HCT116 (cell line): ENCODE data around the gene ZNF683. TPM values are rescaled to one million over a fixed set of nuclear protein-coding genes. Genes with fewer than 3 reads are reported as not detected.
"Not testable (repeated sequence)": the region's sequence is repeated elsewhere in the genome, so short reads cannot be mapped to it uniquely, and the experiment has no call there.

ENCODE experiments used
- ATAC-seq: fragments of 200-7000 bp; cut with Tn5 transposase; 2 replicates; pipeline ENCODE4 v1.9.1; 2020; ENCODE audit warnings: mild to moderate bottlenecking, moderate library complexity
- BruUV-seq: library from RNA; stranded (reverse); fragments of 400-500 nt; replicated peaks from 2 replicates; lab custom pipeline; 2021; lab: Mats Ljungman, UMichigan
- CTCF ChIA-PET: fragments of 300-600 bp; sonication (Branson Sonifier 250); formaldehyde crosslinking; loops from one replicate; lab custom pipeline; 2021; ENCODE audit warnings: antibody characterized with exemption; lab: Charles Lee
- POLR2A ChIA-PET: fragments of 300-600, 350-600 bp; sonication (Branson Sonifier 250); formaldehyde crosslinking; loops from one replicate; lab custom pipeline; 2021; ENCODE audit warnings: antibody characterized with exemption; lab: Charles Lee
- RAD21 ChIA-PET, 2 experiments: fragments of 300-600 bp; sonication (Branson Sonifier 250); formaldehyde crosslinking; loops; one replicate each; lab custom pipeline; 2023; ENCODE audit warnings: low total read pairs in 2 of 2; ENCODE audit not compliant: uncharacterized antibody in 2 of 2, unreplicated experiment in 2 of 2, low non-redundant PET in 1 of 2; lab: Charles Lee
- DNase-seq: peaks from one replicate; pipeline ENCODE4 v3.0.0-alpha.2; 2010; ENCODE audit warnings: low read depth, low spot score
- H2AFZ ChIP-seq: fragments of 200-600 bp; shearing (Covaris generic), sonication (generic); 2 replicates; pipeline ENCODE4 v1.6.1; 2017; ENCODE audit warnings: low read depth, mixed run types, mixed read lengths, antibody characterized with exemption, low read length; ENCODE audit not compliant: poor library complexity, severe bottlenecking
- H3K27ac ChIP-seq: 2 replicates; pipeline ENCODE4 v1.5.1; 2012; ENCODE audit warnings: low read depth, low read length
- H3K27me3 ChIP-seq: fragments of 200-600 bp; sonication (generic); 2 replicates; pipeline ENCODE4 v1.6.1; 2016; ENCODE audit warnings: mixed run types, low read length, mixed read lengths; ENCODE audit not compliant: insufficient read depth
- H3K36me3 ChIP-seq, 2 experiments: fragments of 200-500 bp in 1 of 2; fragments of 200-600 bp in 1 of 2; sonication (Bioruptor generic) in 1 of 2; sonication (generic) in 1 of 2; 2 replicates each; pipeline versions ENCODE4 v1.5.1 to v1.6.1; 2014 to 2016; ENCODE audit warnings: low read length in 2 of 2, inconsistent platforms in 1 of 2, mixed read lengths in 1 of 2, mixed run types in 1 of 2; ENCODE audit not compliant: insufficient read depth in 2 of 2, control insufficient read depth in 1 of 2
- H3K4me1 ChIP-seq, 2 experiments: fragments of 200-600 bp in 1 of 2; sonication (generic) in 1 of 2; 2 replicates each; pipeline versions ENCODE4 v1.5.1 to v1.6.1; 2012 to 2017; ENCODE audit warnings: low read length in 2 of 2, inconsistent platforms in 1 of 2, mild to moderate bottlenecking in 1 of 2, mixed read lengths in 1 of 2, mixed run types in 1 of 2, moderate library complexity in 1 of 2; ENCODE audit not compliant: insufficient read depth in 2 of 2, control insufficient read depth in 1 of 2
- H3K4me2 ChIP-seq: fragments of 200-600 bp; sonication (generic); 2 replicates; pipeline ENCODE4 v1.6.1; 2017; ENCODE audit warnings: mixed run types, low read length, mixed read lengths
- H3K4me3 ChIP-seq, 2 experiments: fragments of 200-600 bp in 1 of 2; sonication (generic) in 1 of 2; replicated peaks in 1 of 2; 2 replicates each; pipeline ENCODE4 v1.5.1; 2011 to 2016; ENCODE audit warnings: low read length in 2 of 2, control low read depth in 1 of 2, low read depth in 1 of 2, mild to moderate bottlenecking in 1 of 2, mixed read lengths in 1 of 2, mixed run types in 1 of 2
- H3K79me2 ChIP-seq: fragments of 200-600 bp; sonication (generic); 2 replicates; pipeline ENCODE4 v1.6.1; 2017; ENCODE audit warnings: mild to moderate bottlenecking, mixed run types, low read length, moderate library complexity, mixed read lengths; ENCODE audit not compliant: insufficient read depth
- H3K9ac ChIP-seq: fragments of 200-600 bp; sonication (generic); 2 replicates; pipeline ENCODE4 v1.6.1; 2016; ENCODE audit warnings: low read length, mixed read lengths
- H3K9me2 ChIP-seq: fragments of 200-600 bp; sonication (generic), shearing (Covaris generic); 2 replicates; pipeline ENCODE4 v1.6.1; 2017; ENCODE audit warnings: mixed run types, mild to moderate bottlenecking, moderate library complexity; ENCODE audit not compliant: insufficient read depth
- H3K9me3 ChIP-seq, 2 experiments: fragments of 200-500 bp in 1 of 2; fragments of 200-600 bp in 1 of 2; sonication (Bioruptor generic) in 1 of 2; sonication (generic) in 1 of 2; 2 replicates each; pipeline ENCODE4 v1.6.1; 2014 to 2017; ENCODE audit warnings: low read length in 2 of 2, mixed read lengths in 2 of 2, inconsistent platforms in 1 of 2, low read depth in 1 of 2, mild to moderate bottlenecking in 1 of 2, mixed run types in 1 of 2, moderate library complexity in 1 of 2; ENCODE audit not compliant: control insufficient read depth in 1 of 2, insufficient read depth in 1 of 2
- H4K20me1 ChIP-seq: fragments of 200-600 bp; sonication (generic), shearing (Covaris generic); 2 replicates; pipeline ENCODE4 v1.6.1; 2017; ENCODE audit warnings: mixed run types, mild to moderate bottlenecking, moderate library complexity; ENCODE audit not compliant: insufficient read depth
- CBX3 ChIP-seq: IDR thresholded peaks from 2 replicates; pipeline ENCODE4 v1.6.1; 2012; ENCODE audit warnings: low read depth
- EGR1 ChIP-seq: IDR thresholded peaks from 2 replicates; pipeline ENCODE4 v1.6.1; 2012; ENCODE audit warnings: low read depth
- EZH2phosphoT487 ChIP-seq: fragments of 200-600 bp; IDR thresholded peaks from 2 replicates; pipeline ENCODE4 v1.6.1; 2018; ENCODE audit warnings: antibody characterized with exemption, borderline replicate concordance
- FOSL1 ChIP-seq: IDR thresholded peaks from 2 replicates; pipeline ENCODE4 v1.6.1; 2012; ENCODE audit warnings: low read depth
- JUND ChIP-seq: IDR thresholded peaks from 2 replicates; pipeline ENCODE4 v1.6.1; 2012
- RAD21 ChIP-seq: IDR thresholded peaks from 2 replicates; pipeline ENCODE4 v1.6.1; 2012; ENCODE audit warnings: low read depth, mild to moderate bottlenecking
- SIN3A ChIP-seq: IDR thresholded peaks from 2 replicates; pipeline ENCODE4 v1.6.1; 2012; ENCODE audit warnings: low read depth
- SRF ChIP-seq: IDR thresholded peaks from 2 replicates; pipeline ENCODE4 v1.6.1; 2012; ENCODE audit warnings: low read depth
- TCF7L2 ChIP-seq: IDR thresholded peaks from 2 replicates; pipeline ENCODE4 v1.7.0; 2011; ENCODE audit warnings: borderline replicate concordance, inconsistent platforms; ENCODE audit not compliant: insufficient read depth, insufficient read length; ENCODE audit errors: extremely low read depth
- ZFX ChIP-seq: fragments of 450-650 bp; IDR thresholded peaks from 2 replicates; pipeline ENCODE4 v1.6.1; 2017
- intact Hi-C: fragments of 100-400 bp; cut with micrococcal nuclease; formaldehyde crosslinking; loops from 2 replicates; pipeline ENCODE4 v1.10.0; 2022
- total RNA-seq: library from RNA; stranded (reverse); gene quantifications from one replicate; pipeline ENCODE4 v1.2.1, GENCODE V29; 2021; ENCODE audit not compliant: unreplicated experiment

ZNF683 gene
- total RNA-seq, 1 experiment from 2014 or later: not detected

DNA sequence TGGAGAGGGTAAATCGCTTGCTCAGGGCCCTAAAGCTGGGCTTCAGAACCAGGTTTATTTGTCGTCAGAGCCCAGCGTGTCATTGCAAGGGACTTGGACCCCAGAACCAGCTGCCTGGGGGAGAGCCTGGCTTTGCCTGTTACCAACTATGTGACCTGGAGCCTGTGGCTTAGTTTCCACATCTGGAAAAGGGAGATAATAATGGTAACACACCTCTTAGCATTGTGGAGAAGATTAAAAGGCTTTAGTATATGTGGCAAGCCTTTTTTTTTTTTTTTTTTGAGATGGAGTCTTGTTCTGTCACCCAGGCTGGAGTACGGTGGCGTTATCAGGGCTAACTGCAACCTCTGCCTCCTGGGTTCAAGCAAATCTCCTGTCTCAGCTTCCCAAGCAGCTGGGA is 42.3 kb downstream of the ZNF683 start:
- no peaks in the 10 kb centered on the region for H3K9me3 ChIP-seq
- H3K4me2 ChIP-seq: no peak overlapping the region
- no TSS peak for BruUV-seq
- intact Hi-C loops: no loop called here
- no peak overlapping the region for H2AFZ ChIP-seq
- ChIA-PET RAD21 (no interaction called here), CTCF (no interaction called here), POLR2A (no interaction called here)
- no peak overlapping the region for H3K27ac ChIP-seq
- no peaks in the 10 kb centered on the region for H3K79me2 ChIP-seq
- DNase-seq (no peak), ATAC-seq (no peak)
- H3K4me1 ChIP-seq: peaks cover 0 to 5% of the 10 kb centered on the region in 2 experiments; a peak in 3 of 4 replicates
- no peaks in the 10 kb centered on the region for H4K20me1 ChIP-seq
- no peak overlapping the region for H3K4me3 ChIP-seq
- no peak overlapping the region for H3K9ac ChIP-seq
- no peaks in the 10 kb centered on the region for H3K9me2 ChIP-seq
- H3K27me3 ChIP-seq: no peaks in the 10 kb centered on the region
- H3K36me3 ChIP-seq: peaks cover 0 to 8% of the 10 kb centered on the region in 2 experiments; a peak in 2 of 4 replicates
- TF ChIP-seq EZH2phosphoT487 (no peak), SRF (no peak), EGR1 (no peak), CBX3 (no peak), RAD21 (no peak), ZFX (no peak), SIN3A (no peak), TCF7L2 (no peak), JUND (no peak), FOSL1 (no peak)

GRCh38 chr1:26329380-26329779 is 43.2 kb downstream of the ZNF683 start:
- H3K9me2 ChIP-seq, H3K79me2 ChIP-seq, H4K20me1 ChIP-seq, BruUV-seq, H3K4me2 ChIP-seq, H3K9me3 ChIP-seq, H3K27ac ChIP-seq, RAD21 ChIA-PET, CTCF ChIA-PET, H2AFZ ChIP-seq, H3K27me3 ChIP-seq, H3K9ac ChIP-seq, H3K4me1 ChIP-seq, ATAC-seq, H3K4me3 ChIP-seq, DNase-seq, intact Hi-C loops, H3K36me3 ChIP-seq, POLR2A ChIA-PET: not testable (repeated sequence)
